Bronchial epithelial cell (primary cell): Measurements from ENCODE around the gene ARHGAP15. TPM values are rescaled to one million over a fixed set of nuclear protein-coding genes. Genes with fewer than 3 reads are reported as not detected.

Source experiments
- DNase-seq: peaks from one replicate; pipeline ENCODE4 v3.0.0-alpha.2; 2010; ENCODE audit warnings: low read depth
- FAIRE-seq: peaks from 2 replicates; lab custom pipeline; 2011; peaks lifted over from hg19 to GRCh38; lab: Jason Lieb, UNC
- H3K27me3 ChIP-seq: 2 replicates; pipeline ENCODE4 v1.5.1; 2011; ENCODE audit warnings: low read length; ENCODE audit not compliant: control insufficient read depth, insufficient read depth
- H3K36me3 ChIP-seq: 2 replicates; pipeline ENCODE4 v1.5.1; 2011; ENCODE audit warnings: low read length; ENCODE audit not compliant: control insufficient read depth, insufficient read depth
- H3K4me3 ChIP-seq: 2 replicates; pipeline ENCODE4 v1.5.1; 2011; ENCODE audit warnings: mild to moderate bottlenecking, low read depth, low read length, control low read depth
- total RNA-seq: library from RNA; depleted of rRNA; stranded (reverse); fragments of >200 nt; gene quantifications from 2 replicates; pipeline ENCODE4 v1.2.1, GENCODE V29; 2014
- TF ChIP-seq, protein P1 (sequence below): IDR thresholded peaks from 2 replicates; pipeline ENCODE4 v1.5.1; 2011; ENCODE audit warnings: mild to moderate bottlenecking, moderate library complexity, low read length, control low read depth, inconsistent platforms; ENCODE audit not compliant: insufficient read depth, severe bottlenecking

ARHGAP15 gene
- total RNA-seq, 1 donor from 2014 or later, result not detected

DNA sequence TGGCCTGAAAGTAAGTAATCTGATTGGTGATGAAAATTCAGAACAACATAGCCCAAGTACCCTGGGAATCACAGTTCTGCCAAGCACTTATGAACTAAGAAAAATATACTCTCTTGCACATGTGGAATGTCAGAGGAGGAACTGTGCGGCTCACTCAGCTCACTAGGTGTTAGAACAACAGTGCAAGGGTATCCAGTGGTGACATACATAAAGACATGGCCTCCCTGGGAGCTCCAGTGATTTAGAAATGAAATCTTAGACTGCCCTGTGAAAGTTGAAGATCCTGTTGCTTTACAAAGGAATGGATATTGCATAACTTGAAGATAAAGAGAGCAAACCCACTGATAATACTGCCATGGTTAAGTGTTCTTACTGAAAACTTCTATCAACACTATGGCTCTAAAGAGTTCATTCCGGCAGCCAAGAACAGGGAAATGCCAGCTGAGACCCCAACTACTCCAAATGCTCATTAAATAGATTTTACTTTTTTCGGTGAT, 246.2 kb downstream of the ARHGAP15 start:
- FAIRE-seq (no peak), DNase-seq (no peak)
- no peaks in the 10 kb centered on the region for H3K27me3 ChIP-seq
- TF ChIP-seq, protein P1, sequence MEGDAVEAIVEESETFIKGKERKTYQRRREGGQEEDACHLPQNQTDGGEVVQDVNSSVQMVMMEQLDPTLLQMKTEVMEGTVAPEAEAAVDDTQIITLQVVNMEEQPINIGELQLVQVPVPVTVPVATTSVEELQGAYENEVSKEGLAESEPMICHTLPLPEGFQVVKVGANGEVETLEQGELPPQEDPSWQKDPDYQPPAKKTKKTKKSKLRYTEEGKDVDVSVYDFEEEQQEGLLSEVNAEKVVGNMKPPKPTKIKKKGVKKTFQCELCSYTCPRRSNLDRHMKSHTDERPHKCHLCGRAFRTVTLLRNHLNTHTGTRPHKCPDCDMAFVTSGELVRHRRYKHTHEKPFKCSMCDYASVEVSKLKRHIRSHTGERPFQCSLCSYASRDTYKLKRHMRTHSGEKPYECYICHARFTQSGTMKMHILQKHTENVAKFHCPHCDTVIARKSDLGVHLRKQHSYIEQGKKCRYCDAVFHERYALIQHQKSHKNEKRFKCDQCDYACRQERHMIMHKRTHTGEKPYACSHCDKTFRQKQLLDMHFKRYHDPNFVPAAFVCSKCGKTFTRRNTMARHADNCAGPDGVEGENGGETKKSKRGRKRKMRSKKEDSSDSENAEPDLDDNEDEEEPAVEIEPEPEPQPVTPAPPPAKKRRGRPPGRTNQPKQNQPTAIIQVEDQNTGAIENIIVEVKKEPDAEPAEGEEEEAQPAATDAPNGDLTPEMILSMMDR, result no peak
- no peaks in the 10 kb centered on the region for H3K36me3 ChIP-seq
- H3K4me3 ChIP-seq, result no peak overlapping the region

DNA sequence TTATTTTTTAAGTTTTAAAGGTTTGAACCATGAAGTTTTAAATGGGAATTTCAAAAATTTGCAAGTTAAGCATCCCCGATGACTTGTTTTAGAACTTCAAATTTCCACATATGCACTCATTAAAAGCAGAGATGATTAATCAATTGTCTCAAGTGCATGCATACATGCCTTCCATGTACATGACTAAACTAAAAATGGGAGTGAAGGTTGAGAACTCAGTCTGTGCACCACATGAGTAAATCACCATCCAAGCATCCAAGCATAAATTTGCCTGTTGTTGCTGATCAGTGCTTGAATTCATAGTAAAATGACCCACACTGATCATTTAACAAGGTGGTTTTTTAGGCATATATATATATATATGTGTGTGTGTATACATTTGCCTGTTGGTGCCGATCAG, 249.8 kb downstream of the ARHGAP15 start:
- DNase-seq, result no peak

DNA sequence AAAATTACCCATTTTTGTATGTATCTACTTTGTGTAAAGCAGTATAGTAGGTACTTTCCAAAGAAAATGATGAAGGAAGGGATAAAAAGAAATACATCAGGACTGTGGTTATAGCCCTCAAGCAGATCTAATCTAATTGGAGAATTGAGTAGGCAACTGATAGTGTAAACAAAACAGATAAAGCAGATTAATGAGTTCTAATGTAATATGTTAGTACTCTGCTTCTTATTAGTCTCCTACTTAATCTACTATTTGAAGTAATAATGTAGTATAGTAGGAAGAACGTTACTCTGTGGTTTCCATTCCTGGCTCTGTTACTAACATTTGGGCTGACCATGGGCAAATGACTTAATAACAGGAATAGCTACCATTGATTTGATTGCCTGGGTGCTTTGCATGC, 250.7 kb downstream of the ARHGAP15 start:
- H3K36me3 ChIP-seq, result no peaks in the 10 kb centered on the region
- no peak overlapping the region for H3K4me3 ChIP-seq
- no peak for FAIRE-seq
- H3K27me3 ChIP-seq, result no peaks in the 10 kb centered on the region
- TF ChIP-seq, protein P1, result no peak
- no peak for DNase-seq

More for the DNA sequence above, 249.8 kb downstream of the ARHGAP15 start:
- no peak for FAIRE-seq
- no peaks in the 10 kb centered on the region for H3K27me3 ChIP-seq
- H3K36me3 ChIP-seq, result no peaks in the 10 kb centered on the region
- TF ChIP-seq, protein P1, result no peak
- no peak overlapping the region for H3K4me3 ChIP-seq

DNA sequence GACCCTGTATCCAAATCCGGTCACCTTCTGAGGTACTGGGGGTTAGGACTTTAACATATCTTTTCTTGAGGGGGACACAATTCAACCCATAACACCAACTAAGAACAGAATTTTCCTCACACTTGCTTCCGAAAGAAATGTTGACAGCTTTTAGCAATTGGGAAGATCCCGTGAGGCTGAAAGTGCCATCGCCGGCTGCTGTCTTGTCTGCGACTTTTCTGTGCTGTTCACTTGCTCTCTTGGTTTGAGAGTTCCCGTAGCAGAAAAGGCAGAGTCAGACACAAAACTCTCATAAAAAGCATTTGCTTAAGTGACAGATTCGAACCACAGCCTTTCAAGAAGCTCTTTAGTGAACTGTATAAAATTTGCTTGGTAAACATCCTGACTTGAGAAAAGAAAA, 253.4 kb downstream of the ARHGAP15 start:
- DNase-seq (no peak), FAIRE-seq (no peak)
- no peaks in the 10 kb centered on the region for H3K36me3 ChIP-seq
- no peak overlapping the region for H3K4me3 ChIP-seq
- TF ChIP-seq, protein P1, result no peak
- H3K27me3 ChIP-seq, result no peaks in the 10 kb centered on the region

DNA sequence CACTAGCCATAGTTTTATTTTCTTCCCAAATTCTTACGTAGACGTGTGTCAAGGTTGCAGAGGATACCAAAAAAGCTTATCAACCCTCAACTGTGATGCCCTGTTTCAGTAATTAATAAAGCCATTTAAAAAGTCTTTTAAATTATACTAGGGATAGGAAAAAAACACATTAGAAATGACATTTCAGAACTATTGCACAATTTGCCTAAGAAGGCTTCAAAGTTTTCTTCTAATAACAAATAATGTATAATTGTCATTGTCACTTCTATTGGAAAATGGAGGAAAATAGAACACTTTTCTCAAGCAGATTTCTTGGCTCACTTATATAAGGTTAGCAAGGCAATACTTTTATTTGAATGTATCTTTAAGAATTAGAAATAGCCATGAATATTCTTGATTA, 253.8 kb downstream of the ARHGAP15 start:
- no peak for FAIRE-seq
- Histone ChIP-seq H3K4me3 (no peak overlapping the region), H3K36me3 (no peaks in the 10 kb centered on the region), H3K27me3 (no peaks in the 10 kb centered on the region)
- DNase-seq, result no peak
- TF ChIP-seq, protein P1, result no peak

DNA sequence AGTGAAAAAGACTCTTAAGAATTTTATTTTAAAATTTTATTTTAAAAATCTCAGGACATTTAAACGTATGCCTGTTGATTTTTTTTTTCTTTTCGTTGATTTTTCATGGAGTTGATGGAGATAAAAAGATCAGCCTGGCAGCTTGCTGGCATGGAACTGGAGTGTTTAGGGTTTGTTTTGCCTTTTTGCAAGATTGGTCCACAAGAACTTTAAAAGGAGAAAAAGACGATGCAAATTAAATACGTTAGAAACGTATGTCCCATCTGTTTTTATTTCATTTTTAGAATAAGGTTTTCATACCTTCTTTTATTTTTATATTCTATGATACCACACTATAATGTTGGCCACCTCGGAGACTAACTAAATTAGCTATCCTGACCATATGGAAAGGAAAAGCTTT, 254.9 kb downstream of the ARHGAP15 start:
- H3K36me3 ChIP-seq, result no peaks in the 10 kb centered on the region
- H3K4me3 ChIP-seq, result no peak overlapping the region
- TF ChIP-seq, protein P1, result no peak
- DNase-seq (no peak), FAIRE-seq (no peak)
- no peaks in the 10 kb centered on the region for H3K27me3 ChIP-seq
